Thyroid gland (tissue), 4 donors: ENCODE measurements around the gene PPIL1.

ENCODE experiments used
- CTCF ChIP-seq, 6 experiments: fragments of 200-600 bp in 3 of 6; fragments of 450-650 bp in 3 of 6; sonication (generic) in 3 of 6; IDR thresholded peaks; one replicate each; pipeline ENCODE4 v1.5.1; 2016 to 2019; ENCODE audit warnings: antibody characterized with exemption in 6 of 6, mild to moderate bottlenecking in 2 of 6, inconsistent platforms in 1 of 6, moderate library complexity in 1 of 6
- POLR2A ChIP-seq, 2 donors: fragments of 450-650 bp; IDR thresholded peaks; one replicate each; pipeline ENCODE4 v1.6.1; 2017; ENCODE audit warnings: antibody characterized with exemption in 2 of 2, mild to moderate bottlenecking in 2 of 2, moderate library complexity in 1 of 2

GRCh38 chr6:36809156-36809555 is 65.4 kb downstream of the PPIL1 start:
- no peak for TF ChIP-seq POLR2A (IDR thresholded peaks at IDR 0.05)
- no peak for TF ChIP-seq CTCF (IDR thresholded peaks at IDR 0.05)
